Amniotic epithelial cell (primary cell): ENCODE data around the gene PDGFC.
"Not testable (repeated sequence)": the region's sequence is repeated elsewhere in the genome, so short reads cannot be mapped to it uniquely, and the experiment has no call there.

Source experiments
- DNase-seq: peaks from one replicate; pipeline ENCODE4 v3.0.0-alpha.2; 2010; ENCODE audit warnings: low read depth

PDGFC gene

DNA sequence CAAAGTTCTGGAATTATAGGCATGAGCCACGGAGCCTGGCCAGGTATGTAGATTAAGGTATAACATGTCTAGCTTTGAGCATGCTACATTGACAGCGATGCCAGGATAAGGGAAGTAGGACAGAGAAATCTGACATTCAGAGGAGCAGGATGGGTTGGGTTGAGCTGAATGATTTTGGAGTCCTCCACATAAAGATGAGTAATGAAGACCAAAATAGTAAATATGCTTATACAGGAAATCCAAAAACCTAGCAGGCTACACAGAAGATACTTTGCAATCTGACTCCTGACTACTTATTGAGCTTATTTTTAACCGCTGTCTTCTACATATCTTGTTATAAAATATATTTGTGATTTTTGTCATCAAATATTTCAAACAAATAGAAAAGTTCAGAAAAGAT is 69.7 kb downstream of the PDGFC start:
- no peak for DNase-seq

DNA sequence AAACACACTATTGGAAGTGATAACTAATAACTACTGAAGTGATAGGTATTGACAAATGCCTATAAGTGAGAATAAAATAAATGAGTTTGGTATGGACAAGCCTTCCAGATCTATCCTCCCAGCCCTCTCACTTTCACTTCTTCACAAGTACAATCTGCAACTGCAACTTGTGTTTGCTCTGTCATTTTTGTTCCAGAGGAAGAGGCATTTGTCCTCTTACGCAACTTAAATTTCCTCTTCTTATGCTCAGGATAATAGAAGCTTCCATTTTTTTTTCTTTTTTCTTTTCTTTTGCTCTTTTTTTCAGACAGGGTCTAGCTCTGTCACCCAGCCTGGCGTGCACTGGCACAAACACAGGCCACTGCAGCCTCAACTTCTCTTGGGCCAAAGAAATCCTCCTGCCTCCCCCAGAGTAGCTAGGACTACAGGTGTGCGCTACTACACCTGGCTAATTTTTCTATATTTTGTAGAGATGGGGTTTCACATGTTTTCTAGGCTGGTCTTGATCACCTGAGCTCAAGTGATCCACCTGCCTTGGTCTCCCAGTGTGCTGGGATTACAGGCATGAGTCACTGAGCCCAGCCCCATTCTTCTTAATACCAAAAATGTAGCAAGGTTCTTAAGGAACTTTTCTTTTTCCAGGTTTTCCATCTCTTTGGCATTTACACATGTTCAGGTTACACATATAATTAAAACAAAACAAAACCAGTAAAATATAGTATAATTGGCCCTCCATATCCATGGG is 73.1 kb downstream of the PDGFC start:
- peak; percentile 41 for DNase-seq

DNA sequence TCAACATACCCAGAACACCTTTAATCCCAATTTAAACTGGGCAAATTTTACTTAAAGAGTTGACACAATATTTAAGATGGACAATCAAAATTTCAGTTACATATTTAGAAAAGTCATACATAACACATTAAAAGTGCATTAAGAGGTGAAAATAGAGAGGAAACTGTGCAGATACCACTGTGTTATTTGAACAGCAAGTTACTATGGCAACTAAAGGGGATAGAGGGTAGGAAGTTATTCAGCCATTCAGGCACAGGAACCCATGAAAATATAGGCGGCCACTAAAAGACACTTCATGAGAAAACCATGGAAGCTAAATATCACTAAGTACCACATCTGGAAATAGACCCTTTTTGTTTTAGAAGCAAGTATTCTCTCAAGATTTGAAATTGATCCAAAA is 75.1 kb downstream of the PDGFC start:
- DNase-seq, result no peak

DNA sequence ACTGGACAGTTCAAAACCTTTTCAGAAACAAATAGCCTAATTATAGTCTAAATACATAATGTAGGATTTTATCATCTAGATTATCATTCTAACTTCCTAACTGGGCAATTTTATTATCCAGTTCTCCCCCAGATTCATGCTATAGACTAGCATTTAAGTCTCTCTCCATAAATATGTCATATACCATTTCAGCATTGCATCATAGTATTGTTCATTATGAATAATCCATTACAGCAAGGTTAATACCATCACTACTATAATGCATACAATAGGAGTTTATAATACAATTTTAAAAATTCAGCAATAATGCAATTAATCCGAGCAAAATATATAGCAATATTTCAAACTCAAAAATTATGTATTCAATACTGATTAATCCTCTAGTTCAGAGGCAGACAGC is 77.4 kb downstream of the PDGFC start:
- no peak for DNase-seq

DNA sequence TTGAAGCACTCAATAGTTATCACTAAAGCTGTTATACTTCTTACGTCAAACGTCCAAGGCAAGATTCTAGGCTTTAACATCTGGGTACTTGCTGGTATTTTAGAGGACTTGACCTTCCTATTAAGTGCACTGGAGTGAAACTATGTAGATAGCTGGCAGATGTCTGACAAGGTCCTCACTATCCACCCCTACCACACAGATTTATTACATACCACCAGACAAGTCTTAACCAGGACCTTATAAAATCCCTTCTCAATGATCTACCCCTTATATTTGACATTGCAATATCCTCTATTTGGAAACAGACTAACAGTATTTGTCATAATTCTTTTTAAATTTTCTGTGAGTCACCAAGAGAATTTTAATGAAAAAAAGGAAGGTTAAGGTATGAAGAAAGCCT is 78.8 kb downstream of the PDGFC start:
- DNase-seq, result peak; percentile 10

DNA sequence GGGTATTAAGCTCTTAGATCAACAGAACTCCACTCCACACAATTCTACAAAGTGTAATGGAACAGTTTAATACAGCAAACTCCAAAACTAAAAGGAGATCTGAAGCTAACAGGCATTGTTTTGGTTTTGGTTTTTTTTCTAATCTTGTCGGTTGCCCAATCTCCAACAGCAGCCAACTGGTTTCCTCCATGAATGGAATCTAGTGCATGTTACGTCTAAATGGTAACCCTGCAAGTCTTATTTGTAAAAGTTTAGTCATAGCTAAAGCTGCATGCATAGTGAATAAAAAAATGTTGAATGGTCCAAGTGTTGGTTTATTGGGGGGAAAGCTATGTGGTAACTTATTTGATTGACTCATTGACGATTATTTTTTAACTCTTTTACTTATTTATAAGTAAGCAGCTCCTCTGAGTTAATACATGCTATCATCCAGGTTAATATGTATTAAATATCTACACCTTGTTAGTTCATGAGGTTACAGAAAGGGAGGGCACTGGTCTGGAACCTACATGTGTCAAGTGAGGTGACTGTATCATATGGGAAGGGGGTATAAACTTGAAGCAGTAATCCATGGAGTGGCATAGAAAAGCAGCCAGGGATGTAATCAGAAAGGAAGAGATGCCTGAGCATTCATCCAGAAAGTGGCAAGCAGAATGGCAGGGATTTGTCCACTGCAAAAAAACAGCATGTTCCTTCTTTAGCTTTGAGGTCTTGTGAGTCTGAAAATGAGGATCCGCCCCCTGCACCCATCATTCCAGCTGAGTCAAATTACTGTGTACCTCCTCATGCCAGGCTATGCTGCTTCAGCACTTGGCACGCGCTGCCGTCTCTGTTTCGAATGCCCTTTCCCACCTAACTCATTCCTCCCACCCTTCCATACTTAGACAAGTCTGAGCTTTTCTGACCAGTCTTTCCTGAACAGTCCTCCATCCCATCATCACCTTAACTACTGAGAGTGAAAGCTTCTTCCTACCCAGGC is 81.7 kb downstream of the PDGFC start:
- DNase-seq, result peak; percentile 74

DNA sequence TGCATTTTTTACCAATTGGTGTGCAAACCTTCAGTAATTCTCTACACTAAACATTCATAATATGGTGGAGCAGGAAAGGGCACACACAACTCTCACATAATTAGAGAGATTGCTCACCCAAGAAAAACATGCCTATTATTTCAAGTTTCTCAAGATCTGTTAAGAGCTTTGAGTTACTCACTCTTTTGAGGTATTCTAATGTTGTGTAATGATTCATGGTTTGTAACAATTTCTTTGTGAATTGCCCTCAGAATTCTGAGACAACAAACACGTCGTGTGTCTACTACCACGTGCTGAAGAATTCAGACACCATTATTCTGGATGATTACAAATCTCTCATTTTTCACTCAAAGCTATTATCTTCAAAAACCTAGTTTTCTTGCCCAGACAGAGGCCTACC is 82.8 kb downstream of the PDGFC start:
- peak; percentile 94 for DNase-seq

DNA sequence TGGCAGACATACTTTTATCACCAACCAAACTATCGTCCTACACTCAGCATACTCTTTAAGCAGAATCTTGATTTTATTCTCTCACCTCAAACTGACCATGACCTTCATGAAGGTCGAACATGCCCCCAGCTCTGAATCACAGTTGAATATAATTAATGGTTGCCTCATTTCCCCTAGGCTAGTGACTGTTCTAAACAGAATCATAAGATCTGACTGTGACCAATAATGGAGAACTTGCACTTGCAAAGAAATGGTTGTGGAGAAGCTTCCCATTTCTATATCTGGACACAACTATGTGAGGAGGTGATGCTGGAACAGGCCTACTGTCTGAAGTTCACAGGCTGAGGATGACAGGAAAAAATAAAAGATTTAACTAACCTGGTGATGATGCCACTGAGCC is 85.1 kb downstream of the PDGFC start:
- no peak for DNase-seq

DNA sequence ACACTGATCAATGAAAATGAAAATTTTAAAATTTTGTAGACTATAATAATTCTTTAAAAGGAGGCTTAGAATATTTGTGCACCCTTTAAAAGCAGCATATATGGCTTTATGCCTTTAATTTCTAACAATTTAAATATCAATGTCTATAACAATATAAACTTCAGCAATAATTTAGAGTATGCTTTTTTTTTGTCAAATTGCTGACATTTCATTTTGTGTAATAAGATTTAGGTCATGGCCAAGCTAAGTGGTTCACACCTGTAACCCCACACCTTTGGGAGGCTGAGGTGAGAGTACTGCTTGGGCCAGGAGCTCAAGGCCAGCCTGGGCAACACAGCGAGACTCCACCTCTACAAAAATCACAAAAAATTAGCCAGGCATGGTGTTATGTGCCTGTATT is 86.2 kb downstream of the PDGFC start:
- no peak for DNase-seq

DNA sequence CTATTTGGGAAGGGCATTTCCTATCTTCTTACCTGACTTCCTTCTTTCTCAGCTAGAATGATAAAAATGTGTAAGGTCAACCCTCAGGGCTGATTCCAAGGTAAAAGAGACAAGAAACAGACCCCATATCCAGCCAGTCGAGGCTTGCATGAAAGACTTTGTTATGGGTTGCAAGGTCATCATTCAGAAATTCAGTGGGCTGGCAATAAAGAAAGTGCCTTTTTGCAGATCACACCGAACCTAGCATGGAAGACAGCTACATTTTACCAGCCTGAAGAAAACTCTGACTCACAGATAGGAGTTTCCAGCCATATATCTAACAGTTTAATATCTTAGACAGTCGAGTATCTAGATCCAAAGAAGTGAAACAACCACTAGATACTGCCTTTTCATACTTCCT is 87.4 kb downstream of the PDGFC start:
- DNase-seq, result peak; percentile 49

DNA sequence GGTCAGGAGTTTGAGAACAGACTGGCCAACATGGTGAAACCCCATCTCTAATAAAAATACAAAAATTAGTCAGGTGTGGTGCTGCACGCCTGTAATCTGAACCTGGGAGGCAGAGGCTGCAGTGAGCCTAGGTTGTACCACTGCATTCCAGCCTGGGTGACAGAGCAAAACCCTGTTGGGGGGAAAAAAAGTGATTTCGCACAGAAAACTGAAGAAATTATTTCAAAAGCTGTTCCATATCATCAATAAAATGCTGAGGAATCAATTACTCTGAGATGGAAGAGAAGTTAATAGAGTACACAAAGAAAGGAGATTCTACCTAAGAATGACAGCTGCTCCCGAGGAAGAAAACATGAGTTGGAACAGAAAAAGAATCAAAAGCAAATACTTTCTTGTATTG is 95.9 kb downstream of the PDGFC start:
- no peak for DNase-seq

DNA sequence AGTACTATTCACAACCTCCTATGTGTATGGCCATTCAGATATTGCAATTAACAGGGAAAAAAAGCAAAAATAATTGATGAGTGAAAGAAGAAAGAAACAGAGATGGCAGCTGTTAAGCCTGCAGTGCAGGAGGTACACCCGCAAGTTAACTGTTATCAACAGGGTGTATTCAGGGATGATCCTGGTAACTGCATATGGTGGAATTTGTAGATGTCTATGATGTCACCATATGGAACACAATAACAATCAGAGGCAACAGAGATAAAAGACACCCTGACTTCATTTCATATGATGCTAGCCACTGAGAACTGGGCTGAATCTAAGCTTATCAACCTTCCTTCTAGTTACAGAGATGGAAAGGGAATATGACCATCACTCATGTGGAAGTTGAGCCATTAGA is 96.5 kb downstream of the PDGFC start:
- DNase-seq, result no peak

DNA sequence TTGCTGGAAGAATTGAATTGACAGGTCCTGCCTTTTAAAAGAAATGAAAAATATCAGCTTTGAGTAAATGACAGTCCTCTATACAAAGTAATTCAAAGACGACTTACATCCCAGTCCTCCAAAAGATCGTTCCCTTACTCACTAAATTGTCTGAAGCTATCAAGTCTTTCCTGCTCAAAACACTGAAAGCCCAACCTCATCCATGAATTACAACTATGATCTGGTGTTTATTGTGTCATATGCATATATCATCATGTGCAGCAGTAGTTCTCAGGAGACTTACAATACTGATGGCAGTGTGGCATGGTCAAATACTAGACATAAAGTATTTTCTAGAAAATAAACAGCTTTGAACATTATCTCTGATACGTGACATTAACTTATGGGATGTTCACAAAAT is 97.8 kb downstream of the PDGFC start:
- no peak for DNase-seq

DNA sequence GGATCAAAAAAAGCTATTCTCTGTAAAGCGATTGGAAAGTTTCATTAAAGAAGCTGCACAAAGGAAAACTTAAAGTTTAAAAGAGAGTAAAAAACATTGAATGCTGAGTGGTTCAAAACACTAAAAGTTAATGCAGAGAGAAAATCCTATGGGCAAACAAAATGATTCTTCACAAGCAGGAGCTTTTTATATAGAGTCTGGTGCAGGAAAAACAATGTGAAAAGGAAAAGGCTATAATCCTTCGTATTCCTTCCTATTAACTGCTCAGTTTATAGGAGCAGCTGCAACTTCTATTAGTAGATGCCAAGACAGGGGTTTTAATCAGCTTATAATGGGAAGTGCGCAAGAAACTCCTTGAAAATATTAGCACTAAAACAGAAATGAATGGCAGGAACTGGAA is 100.7 kb downstream of the PDGFC start:
- DNase-seq, result no peak

DNA sequence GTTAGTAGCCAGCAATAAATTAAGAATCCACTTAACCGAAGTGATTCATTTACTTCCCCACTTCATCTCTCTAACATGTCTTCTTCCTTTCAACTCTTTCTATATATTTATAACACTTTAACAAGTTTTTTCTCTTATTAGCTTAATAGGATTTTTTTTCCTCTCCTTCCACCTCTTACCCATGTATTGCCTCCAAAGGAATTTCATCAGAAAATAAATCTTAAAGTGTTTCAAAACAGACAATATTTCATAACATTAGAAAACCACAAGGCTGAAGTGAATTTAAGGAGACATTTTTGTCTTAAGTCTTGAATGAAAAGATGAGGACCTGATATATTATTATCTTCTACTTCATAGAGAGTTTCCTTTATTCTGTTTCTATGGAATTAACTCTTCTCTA is 101.5 kb downstream of the PDGFC start:
- peak; percentile 80 for DNase-seq

DNA sequence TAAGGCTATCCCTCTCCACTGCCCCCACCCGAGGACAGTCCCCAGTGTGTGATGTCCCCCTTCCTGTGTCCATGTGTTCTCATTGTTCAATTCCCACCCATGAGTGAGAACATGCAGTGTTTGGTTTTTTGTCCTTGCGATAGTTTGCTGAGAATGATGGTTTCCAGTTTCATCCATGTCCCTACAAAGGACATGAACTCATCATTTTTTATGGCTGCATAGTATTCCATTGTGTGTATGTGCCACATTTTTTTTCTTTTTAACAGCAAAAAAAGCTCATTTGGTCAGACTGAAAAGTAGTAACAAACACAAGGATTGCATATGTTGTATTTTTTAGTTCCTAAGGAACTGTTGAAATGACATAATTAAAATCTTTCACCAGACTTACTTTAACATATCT is 105.5 kb downstream of the PDGFC start:
- not testable (repeated sequence) for DNase-seq

DNA sequence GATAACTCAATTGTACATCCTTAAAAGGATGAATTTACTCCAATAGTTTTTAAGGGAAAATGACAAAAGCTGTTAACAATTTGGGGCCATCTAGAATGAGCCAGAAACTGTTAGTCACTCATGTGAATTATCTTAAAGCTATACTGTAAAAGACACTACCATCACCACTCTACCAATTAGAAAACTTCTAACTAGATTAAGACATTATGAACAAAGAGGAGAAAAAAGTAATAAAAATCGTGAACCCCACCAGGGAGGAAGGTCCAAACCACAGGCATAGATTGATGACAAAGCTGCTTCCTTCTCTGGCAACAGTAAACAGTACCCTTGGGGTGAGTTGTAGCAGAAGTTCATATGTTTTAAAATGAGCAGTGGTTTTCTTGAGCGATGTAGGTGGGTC is 106.1 kb downstream of the PDGFC start:
- DNase-seq, result no peak

DNA sequence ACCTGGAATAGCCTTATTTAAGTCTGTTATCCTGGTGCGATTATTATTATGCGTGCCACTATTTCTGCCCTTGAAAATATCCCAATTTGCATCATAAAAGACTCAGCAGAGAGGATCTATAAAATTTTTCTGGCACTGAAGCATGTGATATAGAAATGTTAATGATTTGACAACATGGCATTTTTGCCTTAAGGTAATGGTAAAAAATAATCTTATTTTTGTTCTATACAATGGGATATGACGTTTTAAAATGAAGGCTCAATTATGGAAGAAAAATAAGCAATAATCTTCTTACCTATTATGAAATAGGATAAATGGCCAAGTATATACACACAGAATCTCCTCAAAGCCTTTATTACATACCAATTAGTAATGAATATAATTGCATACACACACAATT is 113.5 kb downstream of the PDGFC start:
- no peak for DNase-seq

DNA sequence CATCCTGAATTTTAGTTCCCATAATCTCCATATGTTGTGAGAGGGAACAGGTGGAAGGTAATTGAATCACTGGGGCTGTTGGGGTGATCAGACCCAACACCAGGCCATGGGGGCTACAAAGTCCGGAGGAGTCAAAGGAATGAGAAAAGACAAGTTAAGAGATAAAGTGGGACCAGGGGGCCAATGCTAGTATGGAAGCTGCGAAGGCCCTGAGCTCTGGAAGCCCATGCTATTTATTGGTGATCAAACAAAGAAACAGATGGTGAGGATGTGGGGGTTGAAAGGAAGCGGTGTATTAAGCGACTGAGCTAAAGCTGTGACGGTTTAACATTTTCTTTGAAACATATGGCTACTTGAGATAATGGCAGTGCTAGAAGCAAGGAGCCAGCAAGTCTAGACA is 132.8 kb downstream of the PDGFC start:
- DNase-seq, result peak; percentile 48

DNA sequence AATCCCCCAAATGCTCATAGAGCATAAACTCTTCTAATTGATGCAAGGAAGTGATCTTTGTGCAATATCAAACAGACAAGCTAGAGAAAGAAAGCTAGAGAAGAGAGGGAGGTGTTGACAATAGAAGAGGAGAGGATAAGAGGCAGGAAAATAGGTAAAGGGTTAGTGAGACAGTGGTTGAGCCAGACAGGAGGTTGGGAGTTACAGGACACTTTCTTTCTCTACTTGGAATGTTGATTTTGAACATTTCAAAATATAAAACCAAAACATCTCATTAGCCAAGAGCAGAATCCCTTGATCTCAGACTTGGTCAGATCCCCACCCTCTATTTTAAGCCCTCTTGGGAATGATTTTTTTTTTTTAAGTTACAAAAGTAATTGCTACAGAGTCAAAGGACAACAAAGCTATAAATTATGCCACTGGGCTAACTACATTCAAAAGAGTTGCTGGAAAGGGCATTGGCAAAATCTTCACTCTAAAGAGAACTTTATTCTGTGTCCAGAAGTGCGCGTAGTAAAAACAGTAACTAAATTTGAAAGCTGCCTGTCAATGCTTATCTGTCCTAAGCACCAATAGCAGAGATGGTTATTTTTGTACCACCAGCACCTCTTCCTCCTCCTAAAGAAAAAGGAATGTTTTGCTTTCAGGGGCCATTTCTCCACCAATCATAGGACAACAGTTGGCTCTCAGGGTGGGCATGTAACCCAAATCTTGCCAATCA is 133.8 kb downstream of the PDGFC start:
- no peak for DNase-seq

DNA sequence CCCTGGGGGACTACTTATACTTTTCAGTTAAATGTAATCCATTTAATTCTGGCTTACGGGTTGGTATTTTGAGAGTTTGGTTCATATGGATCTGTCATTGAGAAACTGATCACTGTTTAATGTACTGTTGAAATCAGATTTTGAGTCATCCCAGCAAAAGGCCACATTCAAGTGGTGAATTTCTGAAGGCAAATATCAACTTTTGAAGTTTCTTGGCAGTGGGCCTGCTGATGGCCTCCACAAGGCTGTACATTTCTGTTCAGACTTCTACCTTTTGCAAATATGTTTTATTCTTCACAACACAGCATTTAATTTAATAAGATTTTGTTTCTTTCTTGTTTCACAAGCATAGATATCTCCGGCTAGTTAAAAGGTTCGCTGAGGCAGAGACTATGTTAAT is 138.7 kb downstream of the PDGFC start:
- DNase-seq, result no peak

DNA sequence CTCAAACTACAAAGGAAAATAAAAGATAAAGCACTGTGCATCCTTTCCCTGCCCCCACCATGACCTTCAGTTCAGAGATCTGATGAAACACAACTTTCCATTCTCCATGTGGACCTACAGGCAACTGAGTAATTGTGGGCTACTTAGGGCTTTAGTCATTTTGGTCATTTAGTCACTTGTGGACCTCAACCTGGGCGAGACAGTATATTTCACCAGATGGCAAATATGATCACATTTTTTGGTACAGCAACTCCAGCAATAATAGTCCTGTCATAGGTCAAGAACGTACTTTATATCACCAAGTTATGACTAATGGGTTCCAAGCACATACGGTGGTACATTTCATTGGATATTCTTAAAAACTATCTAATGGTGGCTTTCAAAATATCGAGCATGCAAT is 141.2 kb downstream of the PDGFC start:
- DNase-seq, result peak; percentile 23
